ENCODE data around the gene ADCY7.

ADCY7 gene

DNA sequence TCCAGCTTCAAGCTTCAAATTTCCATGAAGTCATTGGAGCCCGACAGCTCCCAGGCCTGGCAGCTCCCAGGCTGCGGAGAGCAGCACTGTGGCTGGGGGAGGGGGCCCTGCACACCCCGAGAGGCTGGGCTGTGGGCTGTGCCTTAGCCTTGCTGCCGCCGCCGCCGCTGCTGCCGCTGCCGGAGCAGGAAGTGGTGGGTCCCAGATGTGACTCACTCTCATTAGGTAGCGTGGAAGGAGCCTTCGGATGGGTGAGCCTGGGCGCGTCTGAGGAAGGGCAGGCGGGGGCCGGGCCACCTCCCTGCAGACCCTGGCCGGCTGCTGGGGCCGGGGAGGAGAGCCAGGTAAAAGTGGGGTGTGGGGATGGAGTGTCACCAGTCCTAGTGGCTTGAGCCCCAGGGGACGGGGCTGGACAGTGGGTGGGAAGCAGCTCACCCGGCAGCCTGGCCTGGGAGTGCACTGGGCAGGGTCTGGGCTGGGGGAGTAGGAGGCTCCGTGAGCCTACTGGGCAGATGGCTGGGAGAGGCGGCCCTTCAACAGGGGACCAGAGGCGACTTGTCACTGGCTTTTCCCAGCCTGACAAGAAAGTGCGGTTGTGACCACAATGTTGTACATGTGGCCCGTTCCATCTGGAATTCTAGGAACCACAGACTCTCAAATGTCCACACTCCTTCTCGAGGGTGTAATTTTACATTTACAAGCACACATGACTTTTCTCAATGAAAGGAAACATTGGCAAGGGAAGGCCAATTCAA is at the start of gene ADCY7:
ADCY7 (plus strand) TSS at position 215 of the 755 bp plus-strand sequence. CDS start 21,629 bp downstream, outside the sequence.
- Histone ChIP-seq H3K4me3 (ENCODE audit: low read depth, low read length) (peak within 1 kb of the TSS; percentile 40; the same call in 1 of the 2 replicates), H3K9ac (ENCODE audit: low read length) (no peak within 1 kb of the TSS)

GRCh38 chr16:50219402-50219975 is 46.9 kb upstream of the ADCY7 start:
- H3K36me3 ChIP-seq (ENCODE audit: control insufficient read depth, insufficient read depth, low read length): peaks cover 56% of the 10 kb centered on the region
- H3K4me3 ChIP-seq (ENCODE audit: low read depth, low read length): no peak overlapping the region
- H3K27me3 ChIP-seq (ENCODE audit: control insufficient read depth, insufficient read depth, low read length): no peaks in the 10 kb centered on the region
- no peak overlapping the region for H3K27ac ChIP-seq (ENCODE audit: low read depth, low read length)
- no peak overlapping the region for H3K9ac ChIP-seq (ENCODE audit: low read length)
- H3K9me3 ChIP-seq (ENCODE audit: control insufficient read depth, insufficient read depth, low read depth, low read length): no peaks in the 10 kb centered on the region
- no peaks in the 10 kb centered on the region for H3K4me1 ChIP-seq (ENCODE audit: control insufficient read depth, insufficient read depth, low read length)

More for the DNA sequence above, at the start of gene ADCY7:
- no peaks in the 10 kb centered on the region for H3K27me3 ChIP-seq (ENCODE audit: control insufficient read depth, insufficient read depth, low read length)
- H3K36me3 ChIP-seq (ENCODE audit: control insufficient read depth, insufficient read depth, low read length): no peaks in the 10 kb centered on the region
- H3K4me1 ChIP-seq (ENCODE audit: control insufficient read depth, insufficient read depth, low read length): peaks cover 24% of the 10 kb centered on the region
- no peaks in the 10 kb centered on the region for H3K9me3 ChIP-seq (ENCODE audit: control insufficient read depth, insufficient read depth, low read depth, low read length)
- H3K27ac ChIP-seq (ENCODE audit: low read depth, low read length): peak within 1 kb of the TSS; percentile 50; the same call in 1 of the 2 replicates

DNA sequence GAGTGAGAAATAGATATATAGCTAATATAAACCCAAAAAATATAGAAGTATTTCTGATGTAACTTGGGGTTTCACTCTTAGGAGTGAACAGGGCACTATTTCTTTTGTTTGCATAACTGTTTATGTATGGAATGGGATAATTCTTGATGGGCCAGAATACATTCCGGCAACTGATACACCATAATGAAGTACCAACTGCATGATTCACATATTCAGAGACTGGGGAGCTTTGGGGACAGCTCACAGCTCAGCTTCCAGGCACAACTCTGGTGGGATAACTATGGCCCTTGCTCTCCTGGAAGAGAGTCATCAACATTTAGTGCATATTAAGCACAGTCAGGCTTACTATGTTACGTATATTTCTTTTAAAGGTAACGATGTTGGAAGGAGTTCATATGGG is 42.1 kb upstream of the ADCY7 start:
- Histone ChIP-seq H3K27ac (ENCODE audit: low read depth, low read length) (no peak overlapping the region), H3K27me3 (ENCODE audit: control insufficient read depth, insufficient read depth, low read length) (no peaks in the 10 kb centered on the region), H3K9ac (ENCODE audit: low read length) (no peak overlapping the region), H3K36me3 (ENCODE audit: control insufficient read depth, insufficient read depth, low read length) (peaks cover 53% of the 10 kb centered on the region), H3K4me3 (ENCODE audit: low read depth, low read length) (no peak overlapping the region), H3K4me1 (ENCODE audit: control insufficient read depth, insufficient read depth, low read length) (no peaks in the 10 kb centered on the region), H3K9me3 (ENCODE audit: control insufficient read depth, insufficient read depth, low read depth, low read length) (no peaks in the 10 kb centered on the region)

DNA sequence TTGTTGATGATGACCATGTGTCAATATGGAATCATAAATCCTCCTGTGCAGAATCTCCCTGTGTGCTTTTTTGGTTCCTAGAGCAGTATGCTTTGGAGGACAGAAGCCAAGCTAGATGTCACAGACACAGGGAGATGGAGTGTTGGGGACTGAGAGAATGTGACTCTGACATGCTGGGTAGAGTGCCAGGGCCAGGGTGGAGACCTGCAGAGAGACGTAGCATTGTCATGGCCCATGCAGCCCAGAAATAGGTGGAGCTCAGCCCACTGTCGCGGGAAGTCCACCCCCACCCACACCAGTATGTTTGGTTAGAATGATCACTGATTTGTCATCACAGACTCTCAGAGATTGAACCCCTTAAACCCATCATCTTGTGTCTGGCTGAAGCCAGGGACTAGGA is 39.2 kb upstream of the ADCY7 start:
- H3K4me1 ChIP-seq (ENCODE audit: control insufficient read depth, insufficient read depth, low read length): no peaks in the 10 kb centered on the region
- no peaks in the 10 kb centered on the region for H3K9me3 ChIP-seq (ENCODE audit: control insufficient read depth, insufficient read depth, low read depth, low read length)
- no peak overlapping the region for H3K4me3 ChIP-seq (ENCODE audit: low read depth, low read length)
- no peaks in the 10 kb centered on the region for H3K27me3 ChIP-seq (ENCODE audit: control insufficient read depth, insufficient read depth, low read length)
- peaks cover 53% of the 10 kb centered on the region for H3K36me3 ChIP-seq (ENCODE audit: control insufficient read depth, insufficient read depth, low read length)
- H3K9ac ChIP-seq (ENCODE audit: low read length): no peak overlapping the region
- no peak overlapping the region for H3K27ac ChIP-seq (ENCODE audit: low read depth, low read length)

GRCh38 chr16:50227665-50228064 is 38.7 kb upstream of the ADCY7 start:
- Histone ChIP-seq H3K27ac (ENCODE audit: low read depth, low read length) (no peak overlapping the region), H3K36me3 (ENCODE audit: control insufficient read depth, insufficient read depth, low read length) (peaks cover 53% of the 10 kb centered on the region), H3K4me1 (ENCODE audit: control insufficient read depth, insufficient read depth, low read length) (no peaks in the 10 kb centered on the region), H3K4me3 (ENCODE audit: low read depth, low read length) (no peak overlapping the region), H3K9ac (ENCODE audit: low read length) (no peak overlapping the region), H3K9me3 (ENCODE audit: control insufficient read depth, insufficient read depth, low read depth, low read length) (no peaks in the 10 kb centered on the region), H3K27me3 (ENCODE audit: control insufficient read depth, insufficient read depth, low read length) (no peaks in the 10 kb centered on the region)

DNA sequence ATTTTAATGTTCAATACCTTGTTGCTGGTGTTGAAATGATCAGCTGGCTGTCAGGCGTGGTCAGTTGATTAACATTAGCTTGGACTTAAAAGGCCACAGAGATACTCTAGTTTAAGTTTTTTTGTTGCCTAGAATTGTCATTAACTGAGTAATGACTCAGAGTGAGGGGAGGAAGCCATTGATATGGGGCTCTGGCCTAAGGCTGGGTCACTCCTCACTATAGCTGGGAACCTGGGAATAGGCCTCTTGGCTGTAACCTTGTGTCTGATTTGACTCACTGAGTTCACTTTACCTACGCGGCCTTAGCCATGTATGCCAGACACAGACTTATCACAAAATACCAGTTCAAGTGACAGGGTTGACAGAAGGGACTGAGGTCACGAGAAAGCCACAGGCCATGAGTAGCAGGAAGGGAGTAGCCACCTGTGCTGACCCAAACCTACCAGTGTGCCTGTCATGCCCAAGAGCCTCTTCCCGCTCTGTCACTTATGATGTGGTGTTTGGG is 37.9 kb upstream of the ADCY7 start:
- no peak overlapping the region for H3K27ac ChIP-seq (ENCODE audit: low read depth, low read length)
- H3K36me3 ChIP-seq (ENCODE audit: control insufficient read depth, insufficient read depth, low read length): peaks cover 52% of the 10 kb centered on the region
- H3K4me1 ChIP-seq (ENCODE audit: control insufficient read depth, insufficient read depth, low read length): no peaks in the 10 kb centered on the region
- H3K9me3 ChIP-seq (ENCODE audit: control insufficient read depth, insufficient read depth, low read depth, low read length): no peaks in the 10 kb centered on the region
- H3K4me3 ChIP-seq (ENCODE audit: low read depth, low read length): no peak overlapping the region
- no peak overlapping the region for H3K9ac ChIP-seq (ENCODE audit: low read length)
- H3K27me3 ChIP-seq (ENCODE audit: control insufficient read depth, insufficient read depth, low read length): no peaks in the 10 kb centered on the region

DNA sequence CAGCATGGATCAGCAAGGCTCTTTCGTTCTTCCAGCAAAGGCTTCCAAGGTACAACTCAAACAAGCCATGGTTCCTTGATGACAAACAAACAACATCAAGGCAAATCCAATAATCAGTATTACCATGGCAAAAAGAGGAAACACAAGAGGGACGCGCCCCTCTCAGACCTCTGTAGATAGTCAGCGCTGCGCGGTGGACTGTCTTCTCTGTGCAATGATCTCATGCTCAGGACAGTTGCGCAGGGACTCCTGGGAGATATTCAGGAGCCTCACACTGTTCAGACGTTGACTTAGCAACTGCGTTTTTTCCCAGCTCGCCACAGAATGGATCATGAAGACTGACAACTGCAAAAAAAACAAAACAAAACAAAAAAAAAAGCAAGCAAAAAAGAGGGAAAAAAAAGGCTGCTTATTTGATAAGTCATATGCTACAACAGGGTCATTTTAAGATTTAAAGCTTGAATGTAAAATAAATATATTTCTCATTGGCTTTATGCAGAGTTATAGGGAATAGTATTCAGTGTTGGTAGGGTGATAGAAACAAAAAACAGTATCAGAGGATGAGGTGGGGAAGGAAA is 37.1 kb upstream of the ADCY7 start:
- Histone ChIP-seq H3K27me3 (ENCODE audit: control insufficient read depth, insufficient read depth, low read length) (no peaks in the 10 kb centered on the region), H3K9ac (ENCODE audit: low read length) (no peak overlapping the region), H3K27ac (ENCODE audit: low read depth, low read length) (no peak overlapping the region), H3K36me3 (ENCODE audit: control insufficient read depth, insufficient read depth, low read length) (peaks cover 45% of the 10 kb centered on the region), H3K9me3 (ENCODE audit: control insufficient read depth, insufficient read depth, low read depth, low read length) (no peaks in the 10 kb centered on the region), H3K4me1 (ENCODE audit: control insufficient read depth, insufficient read depth, low read length) (no peaks in the 10 kb centered on the region), H3K4me3 (ENCODE audit: low read depth, low read length) (no peak overlapping the region)

DNA sequence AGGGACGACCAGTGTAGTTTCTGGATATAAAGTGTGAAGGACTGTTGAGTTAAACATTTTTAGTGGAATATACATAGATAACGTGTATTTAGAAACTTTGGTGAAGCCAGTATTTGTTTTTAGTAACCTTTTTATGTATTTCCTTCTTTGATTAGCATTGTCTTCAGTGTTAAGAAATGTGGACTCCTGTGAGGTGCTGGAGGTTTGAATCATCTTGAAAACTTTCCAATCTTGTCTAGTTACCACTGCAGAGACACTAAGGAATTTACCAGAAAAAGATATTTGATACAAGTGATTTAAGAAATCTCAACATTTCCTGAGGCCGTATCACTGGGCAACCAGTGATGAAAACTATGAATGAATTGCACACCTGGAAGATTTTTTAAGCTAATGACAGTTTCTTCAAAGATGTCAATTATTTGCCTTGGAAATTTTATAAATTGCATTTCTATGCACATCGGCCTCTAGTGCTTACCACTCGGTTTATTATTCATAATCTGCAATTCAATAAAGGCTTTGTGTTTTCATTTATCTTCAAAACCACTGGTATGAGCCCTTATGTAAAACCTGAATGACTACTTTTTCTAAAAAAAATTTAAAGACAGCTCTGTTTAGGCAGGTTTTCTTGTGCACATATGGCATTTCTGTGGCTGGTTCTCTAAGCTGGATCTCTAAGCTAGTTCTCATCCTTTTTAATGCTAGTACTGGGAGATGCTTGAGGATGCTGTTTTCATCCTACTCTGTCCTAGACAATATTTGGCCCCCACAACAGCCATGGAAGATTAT is 31.4 kb upstream of the ADCY7 start:
- no peak overlapping the region for H3K27ac ChIP-seq (ENCODE audit: low read depth, low read length)

GRCh38 chr16:50235581-50235980 is 30.8 kb upstream of the ADCY7 start:
- no peaks in the 10 kb centered on the region; the same call in 1 of the 2 replicates for H3K4me1 ChIP-seq (ENCODE audit: control insufficient read depth, insufficient read depth, low read length)

More for the DNA sequence above, 31.4 kb upstream of the ADCY7 start:
- Histone ChIP-seq H3K4me1 (ENCODE audit: control insufficient read depth, insufficient read depth, low read length) (no peaks in the 10 kb centered on the region; the same call in 1 of the 2 replicates), H3K36me3 (ENCODE audit: control insufficient read depth, insufficient read depth, low read length) (no peaks in the 10 kb centered on the region), H3K27me3 (ENCODE audit: control insufficient read depth, insufficient read depth, low read length) (no peaks in the 10 kb centered on the region), H3K4me3 (ENCODE audit: low read depth, low read length) (no peak overlapping the region), H3K9ac (ENCODE audit: low read length) (no peak overlapping the region), H3K9me3 (ENCODE audit: control insufficient read depth, insufficient read depth, low read depth, low read length) (no peaks in the 10 kb centered on the region)

DNA sequence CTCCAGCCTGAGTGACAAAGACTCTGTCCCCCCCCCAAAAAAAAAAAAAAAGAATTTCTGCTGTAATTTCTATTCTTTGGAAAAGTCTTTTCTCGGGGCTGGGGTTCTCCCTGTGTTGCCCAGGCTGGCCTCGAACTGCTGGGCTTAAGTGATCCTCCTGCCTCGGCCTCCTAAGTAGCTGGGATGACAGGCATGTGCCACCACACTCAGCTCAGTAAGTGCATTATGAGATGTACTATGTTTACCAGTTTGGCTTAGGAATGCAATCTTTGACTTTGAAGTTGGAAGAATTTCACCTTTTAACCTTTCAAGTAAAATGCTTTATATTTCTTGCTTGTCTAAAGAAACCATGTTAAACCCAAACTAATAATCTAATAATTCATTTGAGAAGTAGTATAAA is 28.0 kb upstream of the ADCY7 start:
- Histone ChIP-seq H3K27ac (ENCODE audit: low read depth, low read length) (no peak overlapping the region), H3K27me3 (ENCODE audit: control insufficient read depth, insufficient read depth, low read length) (no peaks in the 10 kb centered on the region), H3K9me3 (ENCODE audit: control insufficient read depth, insufficient read depth, low read depth, low read length) (no peaks in the 10 kb centered on the region)

More at GRCh38 chr16:50235581-50235980, 30.8 kb upstream of the ADCY7 start:
- Histone ChIP-seq H3K9me3 (ENCODE audit: control insufficient read depth, insufficient read depth, low read depth, low read length) (no peaks in the 10 kb centered on the region), H3K27ac (ENCODE audit: low read depth, low read length) (no peak overlapping the region), H3K4me3 (ENCODE audit: low read depth, low read length) (no peak overlapping the region), H3K27me3 (ENCODE audit: control insufficient read depth, insufficient read depth, low read length) (no peaks in the 10 kb centered on the region), H3K36me3 (ENCODE audit: control insufficient read depth, insufficient read depth, low read length) (no peaks in the 10 kb centered on the region), H3K9ac (ENCODE audit: low read length) (no peak overlapping the region)

More for the DNA sequence above, 28.0 kb upstream of the ADCY7 start:
- H3K36me3 ChIP-seq (ENCODE audit: control insufficient read depth, insufficient read depth, low read length): no peaks in the 10 kb centered on the region
- H3K4me3 ChIP-seq (ENCODE audit: low read depth, low read length): no peak overlapping the region
- H3K4me1 ChIP-seq (ENCODE audit: control insufficient read depth, insufficient read depth, low read length): no peaks in the 10 kb centered on the region; the same call in 1 of the 2 replicates
- H3K9ac ChIP-seq (ENCODE audit: low read length): no peak overlapping the region
